ENCODE results near the gene ADSS1. TPM values are rescaled to one million over a fixed set of nuclear protein-coding genes. Genes with fewer than 3 reads are reported as not detected.
A peak's percentile ranks its signal among the peaks of the same experiment; 100 is the strongest.

ADSS1 gene
- total RNA-seq, 2 experiments from 2014 or later: 0.81 to 1.2 TPM

DNA sequence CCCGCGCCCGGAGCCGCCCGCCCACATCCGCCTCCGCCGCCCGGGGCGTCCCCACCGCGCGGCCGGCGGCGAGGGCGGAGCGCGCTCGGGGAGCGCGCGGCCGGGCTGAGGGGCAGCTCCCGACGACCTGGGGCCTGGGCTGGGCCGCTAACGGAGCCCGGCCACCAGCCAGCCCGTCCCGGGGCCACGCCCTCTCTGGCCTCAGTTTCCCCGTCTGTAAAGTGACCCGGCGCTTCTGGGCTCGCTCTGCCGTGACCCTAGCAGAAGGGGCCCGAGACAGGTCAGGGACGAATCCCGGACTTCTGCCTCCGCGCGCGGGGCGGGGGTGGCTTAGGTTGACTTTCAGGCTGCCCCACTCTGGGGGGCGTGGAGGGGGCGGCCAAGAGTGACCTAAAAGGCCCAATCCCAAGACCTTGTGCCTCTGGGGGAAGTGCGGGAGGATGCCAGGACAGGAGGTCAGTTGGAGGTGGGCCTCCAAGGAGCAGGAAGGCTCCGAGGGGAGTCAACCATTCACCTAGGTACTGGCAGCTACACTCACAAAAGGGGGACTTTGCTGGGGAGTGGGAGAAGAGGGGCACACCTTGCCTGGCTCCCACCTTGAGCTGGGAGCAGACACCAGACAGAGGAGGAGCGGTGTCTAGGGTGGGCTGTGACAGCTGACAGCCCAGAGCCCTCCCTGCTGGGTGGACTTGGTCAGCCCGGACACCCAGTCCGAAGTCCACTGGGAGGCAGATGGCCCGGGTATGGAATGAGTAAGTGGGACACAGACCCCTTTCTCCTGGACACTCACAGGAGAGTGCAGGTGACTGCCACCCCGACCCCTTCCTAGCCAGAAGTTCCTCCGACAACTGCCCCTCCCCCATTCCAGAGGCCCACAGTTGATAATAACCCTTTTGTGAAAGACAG is 72.0 kb downstream of the ADSS1 start:
- ChIA-PET POLR2A (no interaction called here), CTCF (interaction anchor here (1.0 kb wide), 1 partner anchor 140 kb away, joined by 3 read pairs; no protein-coding TSS in a partner anchor)
- H3K9me3 Mint-ChIP-seq: no peaks in the 10 kb centered on the region
- H3K27me3 Mint-ChIP-seq: peaks cover 6% of the 10 kb centered on the region
- DNase-seq: peak; percentile 55
- H3K36me3 Mint-ChIP-seq (ENCODE audit: low read depth): peaks cover 4% of the 10 kb centered on the region
- H3K4me3 Mint-ChIP-seq: peak overlapping the region; percentile 70
- peak overlapping the region; percentile 80 for H3K27ac Mint-ChIP-seq
- peaks cover 53% of the 10 kb centered on the region for H3K4me1 Mint-ChIP-seq

DNA sequence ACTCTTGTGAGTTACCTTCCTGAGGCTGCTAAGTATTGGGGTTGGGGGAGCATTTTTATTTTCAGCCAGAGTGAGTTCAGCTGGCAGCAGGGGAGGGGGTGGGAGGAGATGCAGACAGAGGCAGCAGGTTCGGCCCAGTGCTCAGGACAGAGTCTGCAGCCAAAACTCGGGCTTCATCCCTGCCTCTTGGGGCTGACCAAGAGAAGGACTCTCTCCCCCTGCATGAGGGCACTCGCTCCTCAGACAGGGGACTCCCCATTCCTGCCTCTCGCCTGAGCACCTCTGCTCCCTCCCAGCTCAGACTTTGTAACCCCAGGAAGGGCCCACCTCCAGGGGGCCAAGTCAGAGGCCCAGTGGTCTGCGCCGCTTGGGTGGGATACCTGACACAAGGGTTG is 72.7 kb downstream of the ADSS1 start:
- DNase-seq: no peak
- Mint-ChIP-seq H3K4me1 (peaks cover 54% of the 10 kb centered on the region), H3K27ac (peak overlapping the region; percentile 80), H3K36me3 (ENCODE audit: low read depth) (peaks cover under 1% of the 10 kb centered on the region), H3K27me3 (peaks cover 6% of the 10 kb centered on the region), H3K4me3 (peak overlapping the region; percentile 70), H3K9me3 (no peaks in the 10 kb centered on the region)
- ChIA-PET CTCF (interaction anchor here (1.0 kb wide), 1 partner anchor 139 kb away, joined by 3 read pairs; no protein-coding TSS in a partner anchor), POLR2A (no interaction called here)

Small RNA genes lying within 50 kb of the gene (microRNA-seq; reads per million reads assigned to microRNA genes)
- gene MIR4710 (ENCODE audit: borderline microRNAs expressed, borderline replicate concordance): not detected

Other genes starting within 250 kb of the ADSS1 start
- not detected for gene C14orf180, start 144.5 kb upstream of the ADSS1 start, total RNA-seq
- gene TMEM179, start 119.5 kb upstream of the ADSS1 start, total RNA-seq: not detected
- 100 to 1,000 TPM; 163 to 171 TPM for gene INF2, start 34.6 kb upstream of the ADSS1 start, total RNA-seq
- gene SIVA1, start 28.9 kb downstream of the ADSS1 start, total RNA-seq: 100 to 1,000 TPM in 1 of 2 experiments, 10 to 100 TPM in 1; 84.7 to 135 TPM
- 100 to 1,000 TPM; 159 to 166 TPM for gene AKT1, start 71.5 kb downstream of the ADSS1 start, total RNA-seq
- gene ZBTB42, start 76.9 kb downstream of the ADSS1 start, total RNA-seq: 1 to 10 TPM; 4.5 to 5.8 TPM
- gene CEP170B, start 141.0 kb downstream of the ADSS1 start, total RNA-seq: 1 to 10 TPM; 3.0 TPM
- not detected for gene PLD4, start 200.7 kb downstream of the ADSS1 start, total RNA-seq

All from activated CD4-positive, alpha-beta T cell treated with anti-CD3 and anti-CD28 coated beads, Interleukin-2, amount 10 ng/mL, durations not matched to agents 7 days and 5 days (primary cell).